Measurements from ENCODE around the gene SLC25A11. TPM values are rescaled to one million over a fixed set of nuclear protein-coding genes. Genes with fewer than 3 reads are reported as not detected.

The SLC25A11 gene
- total RNA-seq, 1 experiment from 2014 or later = 65.9 TPM

DNA sequence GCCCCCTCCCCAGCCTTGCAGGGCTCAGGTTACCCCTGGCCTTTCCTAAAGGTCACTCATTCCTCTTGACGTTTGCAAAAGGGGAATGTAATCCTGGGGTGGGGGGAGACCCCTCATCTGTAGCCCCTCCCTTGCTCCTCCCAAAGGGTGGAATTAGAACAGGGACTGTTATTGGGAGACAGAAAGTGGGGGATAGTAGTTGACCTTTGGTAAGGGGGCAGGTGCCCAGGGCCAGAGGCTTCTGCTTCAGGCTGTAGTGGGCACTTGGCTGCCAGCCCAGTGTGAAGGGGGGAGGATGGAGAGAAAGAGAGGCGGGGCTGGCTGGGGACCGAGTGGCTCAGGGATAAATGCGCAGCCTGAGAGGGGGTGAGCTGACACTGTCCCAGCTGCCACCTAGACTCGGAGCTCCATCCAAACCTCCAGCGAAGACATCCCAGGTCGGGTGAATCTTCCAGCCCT lies 10.9 kb upstream of the SLC25A11 start, which contains the start of gene ENO3:
Gene ENO3 (plus strand): TSS at position 374 of the 459 bp plus-strand sequence. CDS start 711 bp downstream, outside the sequence.
- no peaks in the 10 kb centered on the region for H3K9me3 ChIP-seq (ENCODE audit: control insufficient read depth, insufficient read depth, low read depth, low read length)
- TF ChIP-seq, protein P1, sequence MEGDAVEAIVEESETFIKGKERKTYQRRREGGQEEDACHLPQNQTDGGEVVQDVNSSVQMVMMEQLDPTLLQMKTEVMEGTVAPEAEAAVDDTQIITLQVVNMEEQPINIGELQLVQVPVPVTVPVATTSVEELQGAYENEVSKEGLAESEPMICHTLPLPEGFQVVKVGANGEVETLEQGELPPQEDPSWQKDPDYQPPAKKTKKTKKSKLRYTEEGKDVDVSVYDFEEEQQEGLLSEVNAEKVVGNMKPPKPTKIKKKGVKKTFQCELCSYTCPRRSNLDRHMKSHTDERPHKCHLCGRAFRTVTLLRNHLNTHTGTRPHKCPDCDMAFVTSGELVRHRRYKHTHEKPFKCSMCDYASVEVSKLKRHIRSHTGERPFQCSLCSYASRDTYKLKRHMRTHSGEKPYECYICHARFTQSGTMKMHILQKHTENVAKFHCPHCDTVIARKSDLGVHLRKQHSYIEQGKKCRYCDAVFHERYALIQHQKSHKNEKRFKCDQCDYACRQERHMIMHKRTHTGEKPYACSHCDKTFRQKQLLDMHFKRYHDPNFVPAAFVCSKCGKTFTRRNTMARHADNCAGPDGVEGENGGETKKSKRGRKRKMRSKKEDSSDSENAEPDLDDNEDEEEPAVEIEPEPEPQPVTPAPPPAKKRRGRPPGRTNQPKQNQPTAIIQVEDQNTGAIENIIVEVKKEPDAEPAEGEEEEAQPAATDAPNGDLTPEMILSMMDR (IDR thresholded peaks at IDR 0.05) = no peak
- TF ChIP-seq POLR2AphosphoS5 (IDR thresholded peaks at IDR 0.05; ENCODE audit: low read depth, low read length) (no peak), TCF7L2 (IDR thresholded peaks at IDR 0.05; ENCODE audit: low read depth, low read length) (no peak), SIN3A (IDR thresholded peaks at IDR 0.05; ENCODE audit: borderline replicate concordance, insufficient read depth, low read depth, low read length) (no peak)
- TF ChIP-seq, protein P2, sequence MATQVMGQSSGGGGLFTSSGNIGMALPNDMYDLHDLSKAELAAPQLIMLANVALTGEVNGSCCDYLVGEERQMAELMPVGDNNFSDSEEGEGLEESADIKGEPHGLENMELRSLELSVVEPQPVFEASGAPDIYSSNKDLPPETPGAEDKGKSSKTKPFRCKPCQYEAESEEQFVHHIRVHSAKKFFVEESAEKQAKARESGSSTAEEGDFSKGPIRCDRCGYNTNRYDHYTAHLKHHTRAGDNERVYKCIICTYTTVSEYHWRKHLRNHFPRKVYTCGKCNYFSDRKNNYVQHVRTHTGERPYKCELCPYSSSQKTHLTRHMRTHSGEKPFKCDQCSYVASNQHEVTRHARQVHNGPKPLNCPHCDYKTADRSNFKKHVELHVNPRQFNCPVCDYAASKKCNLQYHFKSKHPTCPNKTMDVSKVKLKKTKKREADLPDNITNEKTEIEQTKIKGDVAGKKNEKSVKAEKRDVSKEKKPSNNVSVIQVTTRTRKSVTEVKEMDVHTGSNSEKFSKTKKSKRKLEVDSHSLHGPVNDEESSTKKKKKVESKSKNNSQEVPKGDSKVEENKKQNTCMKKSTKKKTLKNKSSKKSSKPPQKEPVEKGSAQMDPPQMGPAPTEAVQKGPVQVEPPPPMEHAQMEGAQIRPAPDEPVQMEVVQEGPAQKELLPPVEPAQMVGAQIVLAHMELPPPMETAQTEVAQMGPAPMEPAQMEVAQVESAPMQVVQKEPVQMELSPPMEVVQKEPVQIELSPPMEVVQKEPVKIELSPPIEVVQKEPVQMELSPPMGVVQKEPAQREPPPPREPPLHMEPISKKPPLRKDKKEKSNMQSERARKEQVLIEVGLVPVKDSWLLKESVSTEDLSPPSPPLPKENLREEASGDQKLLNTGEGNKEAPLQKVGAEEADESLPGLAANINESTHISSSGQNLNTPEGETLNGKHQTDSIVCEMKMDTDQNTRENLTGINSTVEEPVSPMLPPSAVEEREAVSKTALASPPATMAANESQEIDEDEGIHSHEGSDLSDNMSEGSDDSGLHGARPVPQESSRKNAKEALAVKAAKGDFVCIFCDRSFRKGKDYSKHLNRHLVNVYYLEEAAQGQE (IDR thresholded peaks at IDR 0.05; ENCODE audit: insufficient read depth in 1 of 2, low read depth in 2 of 2, low read length in 1 of 2) = no peak
- no peaks in the 10 kb centered on the region for H3K27me3 ChIP-seq (ENCODE audit: control insufficient read depth, insufficient read depth, low read length)
- DNase-seq (ENCODE audit: low read depth, low spot score) (no peak), ATAC-seq (no peak)
- intact Hi-C loops (cut with micrococcal nuclease; ENCODE audit: unreplicated experiment) = no loop called here
- peak within 1 kb of the TSS; percentile 51 to 67 for H3K4me3 ChIP-seq (ENCODE audit: low read depth in 2 of 2, low read length in 2 of 2)
- in situ Hi-C loops (cut with HindIII; ENCODE audit: low pct_unique_long_range_greater_than_20kb, low sequenced_read_pairs) = no loop called here
- ChIA-PET POLR2A (no interaction called here), CTCF (no interaction called here)
- peaks cover 16% of the 10 kb centered on the region for H3K4me1 ChIP-seq (ENCODE audit: control insufficient read depth, insufficient read depth, low read length)
- peak within 1 kb of the TSS; percentile 94 for H3K27ac ChIP-seq (ENCODE audit: low read length)
- no TSS peak for BruUV-seq (replicated peaks)
- H3K36me3 ChIP-seq (ENCODE audit: control insufficient read depth, insufficient read depth, low read length) = peaks cover 6% of the 10 kb centered on the region

DNA sequence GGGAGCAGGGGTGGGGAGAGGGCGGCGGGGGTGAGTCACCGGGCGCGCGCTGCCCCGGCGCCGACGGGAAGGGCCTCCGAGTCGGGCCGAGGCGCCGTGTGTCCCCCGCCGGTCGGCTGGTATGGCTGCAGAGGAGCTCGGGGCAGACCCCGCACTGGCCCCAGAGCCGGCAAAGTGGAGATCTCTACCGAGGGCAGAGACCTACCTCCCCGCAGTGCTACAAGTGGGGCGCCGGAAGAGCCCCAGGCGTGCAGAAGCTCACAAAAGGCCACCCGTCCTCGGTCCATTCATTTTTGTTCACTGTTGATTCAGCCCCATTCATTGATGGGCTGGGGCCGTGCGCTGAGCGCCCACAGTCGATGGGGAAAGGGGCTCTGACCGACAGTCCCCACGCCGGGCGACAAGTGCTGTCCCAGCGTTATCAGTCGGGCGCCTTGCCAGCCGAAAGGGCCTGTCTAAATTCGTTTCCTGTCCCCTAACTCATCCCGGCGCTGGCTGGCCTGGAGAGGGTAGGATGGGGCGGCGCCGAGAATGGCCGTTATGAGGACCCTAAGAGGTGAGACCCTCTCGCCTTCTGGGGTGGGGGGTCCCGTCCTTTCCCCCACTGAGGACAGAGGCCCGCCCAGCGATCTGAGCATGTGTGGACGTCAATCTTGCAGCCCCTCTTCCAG lies 10.4 kb upstream of the SLC25A11 start:
- in situ Hi-C loops (cut with HindIII; ENCODE audit: low pct_unique_long_range_greater_than_20kb, low sequenced_read_pairs) = no loop called here
- intact Hi-C loops (cut with micrococcal nuclease; ENCODE audit: unreplicated experiment) = no loop called here
- H3K4me3 ChIP-seq (ENCODE audit: low read depth in 2 of 2, low read length in 2 of 2) = peak overlapping the region; percentile 51 to 67
- ATAC-seq (no peak; the same call in 1 of the 2 replicates), DNase-seq (ENCODE audit: low read depth, low spot score) (no peak)
- H3K9me3 ChIP-seq (ENCODE audit: control insufficient read depth, insufficient read depth, low read depth, low read length) = no peaks in the 10 kb centered on the region
- POLR2A ChIA-PET = no interaction called here
- CTCF ChIA-PET = no interaction called here
- peaks cover 22% of the 10 kb centered on the region for H3K4me1 ChIP-seq (ENCODE audit: control insufficient read depth, insufficient read depth, low read length)
- TSS peak; percentile 80 for BruUV-seq (replicated peaks)
- peaks cover 6% of the 10 kb centered on the region for H3K36me3 ChIP-seq (ENCODE audit: control insufficient read depth, insufficient read depth, low read length)
- peak overlapping the region; percentile 94 for H3K27ac ChIP-seq (ENCODE audit: low read length)
- H3K27me3 ChIP-seq (ENCODE audit: control insufficient read depth, insufficient read depth, low read length) = no peaks in the 10 kb centered on the region
- TF ChIP-seq POLR2AphosphoS5 (IDR thresholded peaks at IDR 0.05; ENCODE audit: low read depth, low read length) (peak; percentile 62), SIN3A (IDR thresholded peaks at IDR 0.05; ENCODE audit: borderline replicate concordance, insufficient read depth, low read depth, low read length) (0 out of 2 replicates have a peak, but pooled peaks have one; percentile 18), TCF7L2 (IDR thresholded peaks at IDR 0.05; ENCODE audit: low read depth, low read length) (no peak)
- TF ChIP-seq, protein P1 (IDR thresholded peaks at IDR 0.05) = no peak
- TF ChIP-seq, protein P2 (IDR thresholded peaks at IDR 0.05; ENCODE audit: insufficient read depth in 1 of 2, low read depth in 2 of 2, low read length in 1 of 2) = no peak
